Endothelial cell of umbilical vein (primary cell): ENCODE measurements around the gene MFRP.

Experiments
- CTCF ChIP-seq, 2 donors: IDR thresholded peaks; 1 replicate in 1 of 2; 2 replicates in 1 of 2; pipeline ENCODE4 v1.5.1; 2011; ENCODE audit warnings: low read length in 2 of 2, mild to moderate bottlenecking in 2 of 2, moderate library complexity in 2 of 2, control low read depth in 1 of 2, inconsistent platforms in 1 of 2, low read depth in 1 of 2; ENCODE audit not compliant: insufficient read depth in 1 of 2; ENCODE audit errors: extremely low read depth in 1 of 2
- MAX ChIP-seq: IDR thresholded peaks from 2 replicates; pipeline ENCODE4 v1.6.1; 2011; ENCODE audit not compliant: insufficient read depth, insufficient read length
- POLR2A ChIP-seq: IDR thresholded peaks from 2 replicates; pipeline ENCODE4 v1.6.1; 2012; ENCODE audit warnings: low read depth, mild to moderate bottlenecking, control low read depth, low read length
- POLR2AphosphoS5 ChIP-seq: IDR thresholded peaks from 2 replicates; pipeline ENCODE4 v1.6.1; 2012; ENCODE audit warnings: low read depth, mild to moderate bottlenecking, control low read depth, low read length, moderate library complexity; ENCODE audit not compliant: insufficient read depth

GRCh38 chr11:119362741-119363080 lies 16.2 kb upstream of the MFRP start:
- TF ChIP-seq CTCF (IDR thresholded peaks at IDR 0.05; ENCODE audit: extremely low read depth in 1 of 2, insufficient read depth in 1 of 2, low read depth in 1 of 2, low read length in 2 of 2) (no peak), POLR2A (no peak), POLR2AphosphoS5 (no peak), MAX (no peak)
